ENCODE measurements around the gene TSPAN8.

DNA sequence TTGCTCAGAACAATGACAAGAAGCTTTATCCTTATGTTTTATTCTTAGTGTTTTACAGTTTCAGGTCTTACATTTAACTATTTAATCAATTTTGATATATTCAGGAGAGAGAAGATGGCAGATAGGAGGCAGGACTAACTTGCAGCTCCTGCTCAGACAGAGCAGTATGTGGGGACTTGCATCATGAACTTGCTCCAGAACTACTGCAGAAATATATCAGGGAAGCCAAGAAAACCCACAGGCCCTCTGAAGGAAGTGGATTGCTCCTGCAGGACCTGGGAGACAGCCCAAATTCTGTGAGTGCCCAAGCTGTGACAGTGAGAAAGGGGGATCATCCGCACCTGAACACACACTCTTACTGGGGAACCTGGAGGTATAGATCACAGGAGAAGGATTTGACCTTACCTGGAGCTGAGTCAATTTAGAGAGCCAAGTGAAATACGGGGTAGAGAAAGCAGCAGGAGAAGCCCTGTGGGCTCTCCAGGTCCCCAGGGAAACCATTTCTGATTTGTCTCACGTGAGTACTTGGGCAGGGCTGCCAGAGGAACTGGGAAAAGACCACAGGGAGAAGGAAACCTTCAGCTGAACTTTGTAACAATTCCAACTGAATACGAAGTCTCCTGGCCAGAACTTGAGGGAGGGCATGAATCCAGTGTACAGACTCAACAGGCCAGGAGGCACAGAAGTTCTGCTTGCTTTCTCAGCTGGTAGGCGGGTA lies 28.9 kb upstream of the TSPAN8 start:
- no peak for TF ChIP-seq POLR2A (IDR thresholded peaks at IDR 0.05)
- TF ChIP-seq, protein P1, sequence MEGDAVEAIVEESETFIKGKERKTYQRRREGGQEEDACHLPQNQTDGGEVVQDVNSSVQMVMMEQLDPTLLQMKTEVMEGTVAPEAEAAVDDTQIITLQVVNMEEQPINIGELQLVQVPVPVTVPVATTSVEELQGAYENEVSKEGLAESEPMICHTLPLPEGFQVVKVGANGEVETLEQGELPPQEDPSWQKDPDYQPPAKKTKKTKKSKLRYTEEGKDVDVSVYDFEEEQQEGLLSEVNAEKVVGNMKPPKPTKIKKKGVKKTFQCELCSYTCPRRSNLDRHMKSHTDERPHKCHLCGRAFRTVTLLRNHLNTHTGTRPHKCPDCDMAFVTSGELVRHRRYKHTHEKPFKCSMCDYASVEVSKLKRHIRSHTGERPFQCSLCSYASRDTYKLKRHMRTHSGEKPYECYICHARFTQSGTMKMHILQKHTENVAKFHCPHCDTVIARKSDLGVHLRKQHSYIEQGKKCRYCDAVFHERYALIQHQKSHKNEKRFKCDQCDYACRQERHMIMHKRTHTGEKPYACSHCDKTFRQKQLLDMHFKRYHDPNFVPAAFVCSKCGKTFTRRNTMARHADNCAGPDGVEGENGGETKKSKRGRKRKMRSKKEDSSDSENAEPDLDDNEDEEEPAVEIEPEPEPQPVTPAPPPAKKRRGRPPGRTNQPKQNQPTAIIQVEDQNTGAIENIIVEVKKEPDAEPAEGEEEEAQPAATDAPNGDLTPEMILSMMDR (IDR thresholded peaks at IDR 0.05) = no peak

Data from heart left ventricle (tissue), 13 donors.